Measurements from ENCODE around the gene ZNF444. TPM values are rescaled to one million over a fixed set of nuclear protein-coding genes. Genes with fewer than 3 reads are reported as not detected.
A peak's percentile ranks its signal among the peaks of the same experiment; 100 is the strongest.

Gene ZNF444
- total RNA-seq, 2 donors from 2014 or later: 50.2 to 58.8 TPM

DNA sequence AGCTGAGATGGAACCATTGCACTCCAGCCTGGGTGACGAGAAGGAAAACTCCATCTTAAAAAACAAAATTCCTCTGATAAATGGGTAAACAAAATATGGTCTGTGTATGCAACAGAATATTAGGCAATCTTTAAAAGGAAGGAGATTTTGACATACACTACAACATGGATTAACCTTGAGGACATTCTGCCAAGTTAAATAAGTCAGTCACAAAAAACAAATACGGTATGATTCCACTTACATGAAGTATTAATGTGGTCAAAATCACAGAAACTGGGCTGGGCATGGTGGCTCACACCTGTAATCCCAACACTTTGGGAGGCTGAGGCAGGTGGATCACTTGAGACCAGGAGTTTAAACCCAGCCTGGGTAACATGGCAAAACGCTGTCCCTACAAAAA, 3.0 kb upstream of the ZNF444 start:
- Mint-ChIP-seq H3K27me3 (ENCODE audit: insufficient read depth) (no peaks in the 10 kb centered on the region), H3K4me3 (no peak overlapping the region), H3K4me1 (peaks cover 26% of the 10 kb centered on the region), H3K9me3 (no peaks in the 10 kb centered on the region), H3K36me3 (ENCODE audit: low read depth) (no peaks in the 10 kb centered on the region), H3K27ac (no peak overlapping the region)
- Histone ChIP-seq H3K9me3 (ENCODE audit: control insufficient read depth, low read length) (no peaks in the 10 kb centered on the region), H3K36me3 (ENCODE audit: control insufficient read depth, insufficient read depth, low read length) (no peaks in the 10 kb centered on the region), H3K4me1 (ENCODE audit: control insufficient read depth, insufficient read depth, low read length) (no peaks in the 10 kb centered on the region), H3K27me3 (ENCODE audit: control insufficient read depth, insufficient read depth, low read length, poor library complexity, severe bottlenecking) (no peaks in the 10 kb centered on the region), H3K9ac (ENCODE audit: extremely low read depth, low read length, poor library complexity, severe bottlenecking) (no peak overlapping the region), H3K27ac (ENCODE audit: low read depth, low read length) (no peak overlapping the region), H3K4me3 (ENCODE audit: low read length) (no peak overlapping the region)
- 90 to 100% methylated on average over 2 of the region's 3 CpGs for WGBS, 2 experiments (ENCODE audit: insufficient coverage in 1 of 2, insufficient read length in 1 of 2)
- TF ChIP-seq, protein P1, sequence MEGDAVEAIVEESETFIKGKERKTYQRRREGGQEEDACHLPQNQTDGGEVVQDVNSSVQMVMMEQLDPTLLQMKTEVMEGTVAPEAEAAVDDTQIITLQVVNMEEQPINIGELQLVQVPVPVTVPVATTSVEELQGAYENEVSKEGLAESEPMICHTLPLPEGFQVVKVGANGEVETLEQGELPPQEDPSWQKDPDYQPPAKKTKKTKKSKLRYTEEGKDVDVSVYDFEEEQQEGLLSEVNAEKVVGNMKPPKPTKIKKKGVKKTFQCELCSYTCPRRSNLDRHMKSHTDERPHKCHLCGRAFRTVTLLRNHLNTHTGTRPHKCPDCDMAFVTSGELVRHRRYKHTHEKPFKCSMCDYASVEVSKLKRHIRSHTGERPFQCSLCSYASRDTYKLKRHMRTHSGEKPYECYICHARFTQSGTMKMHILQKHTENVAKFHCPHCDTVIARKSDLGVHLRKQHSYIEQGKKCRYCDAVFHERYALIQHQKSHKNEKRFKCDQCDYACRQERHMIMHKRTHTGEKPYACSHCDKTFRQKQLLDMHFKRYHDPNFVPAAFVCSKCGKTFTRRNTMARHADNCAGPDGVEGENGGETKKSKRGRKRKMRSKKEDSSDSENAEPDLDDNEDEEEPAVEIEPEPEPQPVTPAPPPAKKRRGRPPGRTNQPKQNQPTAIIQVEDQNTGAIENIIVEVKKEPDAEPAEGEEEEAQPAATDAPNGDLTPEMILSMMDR (conservative IDR thresholded peaks at IDR 0.05): no peak
- no peak for DNase-seq

DNA sequence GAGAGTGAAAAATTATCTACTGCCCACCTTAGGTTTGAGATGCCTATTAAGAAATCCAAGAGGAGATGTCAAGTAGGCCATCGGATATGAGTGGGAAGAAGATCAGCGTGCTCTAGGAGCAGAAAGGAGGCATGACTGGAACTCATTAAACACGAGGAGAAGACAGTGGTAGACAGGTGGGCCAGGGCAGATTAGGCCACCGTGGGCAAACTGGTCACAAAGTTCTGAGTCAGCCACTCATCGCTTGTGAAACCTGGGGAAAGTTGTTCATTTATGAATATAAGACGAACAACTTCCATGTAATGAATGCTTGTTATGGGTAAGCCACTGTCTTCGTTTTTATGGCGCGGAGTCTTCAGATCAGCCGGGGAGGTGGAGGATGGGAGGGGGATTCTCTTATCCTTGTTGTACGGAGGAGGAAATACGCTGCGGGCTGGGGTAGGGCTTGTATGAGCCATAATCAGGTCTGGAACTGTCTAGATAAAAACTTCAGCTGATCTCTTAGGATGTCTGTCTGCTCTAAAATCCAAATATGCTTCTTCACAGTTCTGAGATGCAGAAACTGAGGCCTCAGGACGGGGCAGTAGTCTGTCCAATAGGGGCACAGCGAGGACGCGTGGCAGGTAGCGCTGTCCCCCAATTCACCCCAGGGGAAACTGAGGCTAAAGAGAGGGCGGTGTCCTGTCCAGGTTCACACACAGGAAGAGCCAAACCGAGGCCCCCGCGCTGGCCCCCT, 1.1 kb upstream of the ZNF444 start:
- 52 to 73% methylated on average over 11 to 22 of the region's 22 CpGs for WGBS, 2 experiments (ENCODE audit: insufficient coverage in 1 of 2, insufficient read length in 1 of 2)
- peak overlapping the region; percentile 76 for H3K27ac ChIP-seq (ENCODE audit: low read depth, low read length)

GRCh38 chr19:56141417-56141993, 418 bp downstream of the ZNF444 start:
- Mint-ChIP-seq H3K9me3 (no peaks in the 10 kb centered on the region), H3K4me3 (peak overlapping the region; percentile 73), H3K4me1 (peaks cover 19% of the 10 kb centered on the region), H3K36me3 (ENCODE audit: low read depth) (no peaks in the 10 kb centered on the region), H3K27me3 (ENCODE audit: insufficient read depth) (no peaks in the 10 kb centered on the region), H3K27ac (no peak overlapping the region)
- Histone ChIP-seq H3K9ac (ENCODE audit: extremely low read depth, low read length, poor library complexity, severe bottlenecking) (peak overlapping the region; percentile 28), H3K27me3 (ENCODE audit: control insufficient read depth, insufficient read depth, low read length, poor library complexity, severe bottlenecking) (no peaks in the 10 kb centered on the region), H3K27ac (ENCODE audit: low read depth, low read length) (peak overlapping the region; percentile 22), H3K9me3 (ENCODE audit: control insufficient read depth, low read length) (no peaks in the 10 kb centered on the region), H3K36me3 (ENCODE audit: control insufficient read depth, insufficient read depth, low read length) (no peaks in the 10 kb centered on the region), H3K4me3 (ENCODE audit: low read length) (peak overlapping the region; percentile 89), H3K4me1 (ENCODE audit: control insufficient read depth, insufficient read depth, low read length) (no peaks in the 10 kb centered on the region)
- TF ChIP-seq, protein P1 (conservative IDR thresholded peaks at IDR 0.05): no peak
- 20 to 50% methylated on average over 15 to 18 of the region's 26 CpGs for WGBS, 2 experiments (ENCODE audit: insufficient coverage in 1 of 2, insufficient read length in 1 of 2)
- no peak for DNase-seq

More for the DNA sequence above, 1.1 kb upstream of the ZNF444 start:
- peak overlapping the region; percentile 76 for H3K9ac ChIP-seq (ENCODE audit: extremely low read depth, low read length, poor library complexity, severe bottlenecking)
- H3K4me1 Mint-ChIP-seq: peaks cover 25% of the 10 kb centered on the region
- H3K36me3 ChIP-seq (ENCODE audit: control insufficient read depth, insufficient read depth, low read length): no peaks in the 10 kb centered on the region
- peak overlapping the region; percentile 73 for H3K4me3 Mint-ChIP-seq
- peak overlapping the region; percentile 89 for H3K4me3 ChIP-seq (ENCODE audit: low read length)
- no peaks in the 10 kb centered on the region for H3K36me3 Mint-ChIP-seq (ENCODE audit: low read depth)
- no peaks in the 10 kb centered on the region for H3K9me3 Mint-ChIP-seq
- no peaks in the 10 kb centered on the region for H3K27me3 ChIP-seq (ENCODE audit: control insufficient read depth, insufficient read depth, low read length, poor library complexity, severe bottlenecking)
- peak overlapping the region; percentile 97 for H3K27ac Mint-ChIP-seq
- H3K9me3 ChIP-seq (ENCODE audit: control insufficient read depth, low read length): no peaks in the 10 kb centered on the region
- H3K4me1 ChIP-seq (ENCODE audit: control insufficient read depth, insufficient read depth, low read length): no peaks in the 10 kb centered on the region
- no peak for DNase-seq
- no peaks in the 10 kb centered on the region for H3K27me3 Mint-ChIP-seq (ENCODE audit: insufficient read depth)
- TF ChIP-seq, protein P1 (conservative IDR thresholded peaks at IDR 0.05): no peak
